ENCODE results near the gene SLC9B1.
"Not testable (repeated sequence)": the region's sequence is repeated elsewhere in the genome, so short reads cannot be mapped to it uniquely, and the experiment has no call there.

Gene SLC9B1

GRCh38 chr4:103011378-103012025 is 8.0 kb downstream of the SLC9B1 start:
- no peak for DNase-seq (ENCODE audit: low read depth in 2 of 2)

DNA sequence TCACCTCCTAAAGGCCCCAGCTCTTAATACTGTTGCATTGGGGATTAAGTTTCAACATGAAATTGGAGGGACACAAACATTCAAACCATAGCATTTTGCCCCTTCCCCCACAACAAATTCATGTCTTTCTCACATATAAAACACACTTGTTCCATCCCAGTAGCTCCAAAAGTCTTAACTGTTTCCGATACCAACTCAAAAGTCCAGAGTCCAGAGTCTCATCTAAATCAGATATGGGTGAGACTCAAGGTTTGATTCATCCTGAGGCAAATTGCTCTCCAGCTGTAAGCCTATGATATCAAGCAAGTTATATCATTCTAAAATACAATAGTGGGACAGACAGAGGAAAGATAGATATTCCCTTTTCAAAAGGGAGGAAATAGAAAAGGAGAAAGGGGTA is 8.7 kb downstream of the SLC9B1 start:
- no peak for DNase-seq (ENCODE audit: low read depth in 2 of 2)

GRCh38 chr4:103008875-103009729 is 10.4 kb downstream of the SLC9B1 start:
- DNase-seq (ENCODE audit: low read depth in 2 of 2) = no peak

GRCh38 chr4:103002551-103002950 is 17.0 kb downstream of the SLC9B1 start:
- DNase-seq (ENCODE audit: low read depth in 2 of 2) = no peak

GRCh38 chr4:102994803-102995202 is 24.7 kb downstream of the SLC9B1 start:
- DNase-seq (ENCODE audit: low read depth in 2 of 2) = no peak

- not testable (repeated sequence) for DNase-seq (ENCODE audit: low read depth in 2 of 2)
Observed at GRCh38 chr4:102993985-102994384, 25.5 kb downstream of the SLC9B1 start.

DNA sequence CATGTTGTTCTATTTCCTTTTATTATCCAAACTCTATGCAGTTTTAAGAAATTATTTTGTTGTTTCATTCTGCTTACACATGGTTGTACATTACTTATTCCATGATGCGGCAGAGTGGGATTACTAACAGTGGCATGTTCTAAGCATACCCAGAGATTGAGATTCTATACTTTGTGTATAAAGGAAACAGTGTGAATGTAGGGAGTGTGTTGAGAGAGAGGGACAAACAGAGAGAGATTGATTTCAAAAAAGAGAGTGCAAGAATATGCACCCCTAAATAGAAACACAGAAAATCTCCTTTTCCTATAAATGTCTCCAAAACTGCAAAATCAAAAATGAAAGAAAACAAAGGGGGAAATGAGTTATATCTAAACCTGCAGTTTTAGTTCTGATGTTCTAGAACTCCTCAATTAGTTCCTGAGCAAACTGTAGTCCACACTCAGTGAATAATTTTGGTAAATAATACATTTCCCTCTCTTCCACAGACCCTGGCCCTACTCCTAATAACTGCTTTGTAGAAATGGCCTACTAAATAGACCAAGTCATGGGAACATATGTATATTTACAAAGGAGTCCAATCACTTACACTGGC is 31.0 kb downstream of the SLC9B1 start:
- no peak for DNase-seq (ENCODE audit: low read depth in 2 of 2)

GRCh38 chr4:102981005-102981404 is 38.5 kb downstream of the SLC9B1 start:
- no peak for DNase-seq (ENCODE audit: low read depth in 2 of 2)

DNA sequence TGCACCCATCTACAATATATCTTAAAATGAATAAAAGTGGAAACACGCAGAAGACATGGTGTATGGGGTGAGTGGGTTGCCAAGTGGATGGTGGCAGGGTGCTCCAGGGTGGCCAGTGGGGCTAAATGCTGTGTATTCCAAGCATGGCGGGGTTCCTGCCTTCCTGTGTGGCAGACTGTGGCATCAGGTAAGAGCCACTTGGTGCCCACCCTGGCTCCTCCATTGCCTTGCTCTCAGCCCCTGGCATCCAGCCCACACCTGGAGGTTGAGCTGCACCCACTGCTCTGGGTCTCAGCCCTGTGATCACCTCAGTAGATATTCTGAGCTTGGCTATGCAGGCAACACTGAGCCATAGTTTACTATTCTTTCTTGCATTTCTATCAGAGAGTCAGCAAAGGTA is 57.7 kb downstream of the SLC9B1 start:
- not testable (repeated sequence) for DNase-seq (ENCODE audit: low read depth in 2 of 2)

DNA sequence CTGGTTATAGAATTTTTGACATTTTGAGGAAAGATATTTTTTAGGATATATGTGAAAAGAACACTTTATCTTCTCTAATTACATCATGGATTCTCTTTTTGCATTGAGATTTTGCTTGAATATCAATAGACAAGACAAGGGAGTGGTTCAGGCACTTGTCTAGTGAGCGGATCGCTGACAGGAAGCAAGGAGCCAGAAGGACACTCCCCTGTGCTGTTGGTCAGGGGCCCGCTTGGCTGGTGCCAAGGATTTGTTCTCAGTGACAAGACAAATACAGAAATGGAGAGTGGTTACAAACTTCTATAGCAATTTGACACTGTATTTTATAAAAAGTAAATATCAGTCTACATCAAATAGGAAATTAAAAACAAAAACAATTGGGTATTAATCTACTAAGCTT is 60.0 kb downstream of the SLC9B1 start:
- no peak for DNase-seq (ENCODE audit: low read depth in 2 of 2)

- no peak for DNase-seq (ENCODE audit: low read depth in 2 of 2)
Observed at GRCh38 chr4:102945066-102945465, 74.4 kb downstream of the SLC9B1 start.

DNA sequence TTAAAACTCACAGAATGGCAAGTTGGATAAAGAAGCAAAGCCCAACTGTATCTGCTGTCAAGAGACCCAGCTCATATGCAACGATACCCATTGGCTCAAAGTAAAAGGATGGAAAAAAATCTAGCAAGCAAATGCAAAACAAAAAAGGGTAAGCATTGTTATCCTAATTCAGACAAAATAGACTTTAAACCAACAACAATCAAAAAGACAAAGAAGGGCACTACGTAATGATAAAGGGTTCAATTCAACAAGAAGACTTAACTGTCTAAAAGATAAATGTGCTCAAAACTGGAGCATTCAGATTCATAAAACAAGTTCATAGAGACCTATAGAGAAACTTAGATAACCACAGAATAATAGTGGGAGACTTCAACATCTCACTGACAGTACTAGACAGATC is 81.4 kb downstream of the SLC9B1 start:
- DNase-seq (ENCODE audit: low read depth in 2 of 2) = not testable (repeated sequence)

- DNase-seq (ENCODE audit: low read depth in 2 of 2) = no peak
Observed at GRCh38 chr4:102935716-102936115, 83.8 kb downstream of the SLC9B1 start.

GRCh38 chr4:102919697-102920096 is 99.8 kb downstream of the SLC9B1 start:
- not testable (repeated sequence) for DNase-seq (ENCODE audit: low read depth in 2 of 2)

- DNase-seq (ENCODE audit: low read depth in 2 of 2) = no peak
Observed at GRCh38 chr4:102918859-102919258, 100.6 kb downstream of the SLC9B1 start.

DNA sequence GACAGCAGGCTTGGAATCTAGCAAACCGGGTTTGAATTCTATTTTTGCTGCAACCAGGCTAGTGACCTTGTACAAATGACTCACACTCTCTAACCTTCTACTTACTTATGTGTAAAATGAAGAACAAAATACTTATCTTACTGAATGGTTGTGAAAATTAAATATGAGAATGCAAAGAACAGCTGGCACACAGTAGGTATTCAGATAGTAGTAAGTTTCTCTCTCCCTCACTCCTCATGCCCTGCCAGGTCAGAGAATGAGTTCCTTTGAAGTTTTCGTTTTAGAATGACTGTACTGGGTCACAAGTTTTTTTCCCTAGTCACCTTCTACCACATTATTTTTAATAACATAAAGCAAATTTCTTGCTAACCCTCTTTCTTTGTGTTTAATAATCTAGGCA is 117.7 kb downstream of the SLC9B1 start:
- DNase-seq (ENCODE audit: low read depth in 2 of 2) = no peak

DNA sequence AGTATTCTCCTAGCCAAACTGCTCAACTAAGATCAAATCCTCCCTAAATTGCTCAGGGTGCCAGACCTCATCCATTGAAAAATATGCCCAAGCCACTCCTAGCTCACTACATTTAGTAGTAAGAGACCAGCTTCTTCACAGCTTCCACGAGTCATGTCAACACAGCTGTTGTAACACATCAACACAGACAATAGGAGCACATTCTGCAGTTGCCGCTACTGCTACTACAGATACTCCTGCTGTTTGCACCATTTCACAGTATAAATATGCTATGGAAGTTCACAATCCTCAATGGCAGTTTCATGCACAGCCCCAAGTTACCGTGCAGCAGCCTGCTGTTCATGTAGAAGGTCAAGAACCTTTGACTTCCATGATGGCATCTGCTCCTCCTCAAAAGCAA is 121.9 kb downstream of the SLC9B1 start:
- not testable (repeated sequence) for DNase-seq (ENCODE audit: low read depth in 2 of 2)

DNA sequence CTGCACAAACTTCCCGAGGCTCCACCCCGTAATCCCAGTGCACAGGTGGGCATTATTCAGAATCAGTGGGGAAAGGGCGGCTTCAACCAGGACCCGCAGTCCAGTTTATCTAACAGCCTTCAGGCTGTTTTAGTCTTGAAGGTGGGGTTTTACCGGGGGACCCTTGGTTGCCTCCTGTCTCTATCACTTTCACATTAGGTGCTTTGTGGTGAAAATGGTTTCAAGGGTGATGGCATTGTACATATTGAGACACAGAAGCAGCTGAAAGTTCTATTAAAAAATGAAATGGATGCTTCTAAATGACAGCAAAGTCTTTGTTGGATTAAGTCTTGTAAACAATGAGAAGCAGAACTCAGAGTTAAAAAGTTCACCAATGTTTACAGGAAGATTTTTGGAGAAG is 123.0 kb downstream of the SLC9B1 start:
- DNase-seq (ENCODE audit: low read depth in 2 of 2) = not testable (repeated sequence)

GRCh38 chr4:102889866-102890265 is 129.6 kb downstream of the SLC9B1 start:
- DNase-seq (ENCODE audit: low read depth in 2 of 2) = not testable (repeated sequence)

DNA sequence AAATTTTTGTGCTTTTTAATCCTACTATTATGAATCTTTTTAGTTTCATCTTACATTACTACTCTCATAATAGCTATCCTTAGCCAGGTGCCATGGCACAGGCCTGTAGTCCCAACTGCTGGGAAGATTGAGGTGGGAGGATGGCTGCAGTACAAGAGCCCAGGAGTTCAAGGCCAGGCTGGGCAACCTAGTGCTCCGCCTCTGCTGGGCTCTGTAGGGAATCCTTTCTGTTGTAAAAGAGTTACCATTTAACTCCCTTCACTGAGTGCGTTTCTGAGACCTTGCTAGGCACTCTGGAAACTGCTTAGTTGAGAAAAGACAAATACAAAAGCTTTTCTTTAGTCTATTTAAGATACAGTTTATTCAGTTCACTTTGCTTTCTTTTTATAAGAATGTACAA is 130.9 kb downstream of the SLC9B1 start:
- not testable (repeated sequence) for DNase-seq (ENCODE audit: low read depth in 2 of 2)

GRCh38 chr4:102883278-102883677 is 136.2 kb downstream of the SLC9B1 start:
- DNase-seq (ENCODE audit: low read depth in 2 of 2) = no peak

- DNase-seq (ENCODE audit: low read depth in 2 of 2) = no peak
Observed at GRCh38 chr4:102881343-102881742, 138.2 kb downstream of the SLC9B1 start.

GRCh38 chr4:102878901-102879300 is 140.6 kb downstream of the SLC9B1 start:
- no peak for DNase-seq (ENCODE audit: low read depth in 2 of 2)
